Karpas-422 (cell line): ENCODE measurements around the gene CARM1. TPM values are rescaled to one million over a fixed set of nuclear protein-coding genes. Genes with fewer than 3 reads are reported as not detected.
"Not testable (repeated sequence)": the region's sequence is repeated elsewhere in the genome, so short reads cannot be mapped to it uniquely, and the experiment has no call there.

Experiments
- DNase-seq: peaks from one replicate; pipeline ENCODE4 v3.0.0-alpha.2; 2015
- H2AFZ ChIP-seq: fragments of 200-600 bp; sonication (generic); 2 replicates; pipeline ENCODE4 v1.6.1; 2014; ENCODE audit warnings: antibody characterized with exemption, low read length, mixed read lengths
- H3K27ac ChIP-seq: fragments of 200-600 bp; sonication (generic); 2 replicates; pipeline ENCODE4 v1.5.1; 2014; ENCODE audit warnings: mild to moderate bottlenecking, low read length, moderate library complexity
- H3K27me3 ChIP-seq: fragments of 200-600 bp; sonication (generic); 2 replicates; pipeline ENCODE4 v1.6.1; 2014; ENCODE audit warnings: low read length, mixed read lengths
- H3K36me3 ChIP-seq: fragments of 200-600 bp; sonication (generic); 2 replicates; pipeline ENCODE4 v1.6.1; 2014; ENCODE audit warnings: low read length, mixed read lengths; ENCODE audit not compliant: insufficient read depth
- H3K4me1 ChIP-seq: fragments of 200-600 bp; sonication (generic); 2 replicates; pipeline ENCODE4 v1.6.1; 2014; ENCODE audit warnings: mild to moderate bottlenecking, low read length, mixed read lengths
- H3K4me2 ChIP-seq: fragments of 200-600 bp; sonication (generic); 2 replicates; pipeline ENCODE4 v1.6.1; 2014; ENCODE audit warnings: low read length, low read depth, mild to moderate bottlenecking; ENCODE audit not compliant: poor library complexity, severe bottlenecking
- H3K4me3 ChIP-seq: fragments of 200-600 bp; sonication (generic); 2 replicates; pipeline ENCODE4 v1.5.1; 2014; ENCODE audit warnings: mild to moderate bottlenecking, antibody characterized with exemption, low read length, mixed read lengths
- H3K79me2 ChIP-seq: fragments of 200-600 bp; sonication (generic); 2 replicates; pipeline ENCODE4 v1.6.1; 2014; ENCODE audit warnings: mild to moderate bottlenecking, low read length, mixed read lengths
- H3K9ac ChIP-seq: fragments of 200-600 bp; sonication (generic); 2 replicates; pipeline ENCODE4 v1.6.0; 2014; ENCODE audit warnings: low read length
- H3K9me2 ChIP-seq: fragments of 200-600 bp; sonication (generic), shearing (Covaris generic); replicated peaks from 2 replicates; pipeline ENCODE4 v1.6.0; 2014; ENCODE audit warnings: mild to moderate bottlenecking, low read length, moderate library complexity; ENCODE audit not compliant: insufficient read depth
- H3K9me3 ChIP-seq: fragments of 300-700, 200-600 bp; sonication (generic); 2 replicates; pipeline ENCODE4 v1.6.1; 2014; ENCODE audit warnings: low read length, mixed read lengths
- H4K20me1 ChIP-seq: fragments of 200-600 bp; sonication (generic); 2 replicates; pipeline ENCODE4 v1.6.1; 2014; ENCODE audit warnings: mild to moderate bottlenecking, antibody characterized with exemption, low read length, low read depth; ENCODE audit not compliant: insufficient read depth
- total RNA-seq: library from RNA; depleted of rRNA; stranded (reverse); fragments of >200 nt; shearing (Covaris generic); gene quantifications from 2 replicates; pipeline ENCODE4 v1.2.3, GENCODE V29; 2014; ENCODE audit warnings: low replicate concordance

Gene CARM1
- total RNA-seq, 1 experiment from 2014 or later, result 38.2 TPM

- peak; percentile 59 for DNase-seq
- H3K27ac ChIP-seq, result peak overlapping the region; percentile 86
- peaks cover 57% of the 10 kb centered on the region for H3K79me2 ChIP-seq
- peak overlapping the region; percentile 99 for H3K9ac ChIP-seq
- peak overlapping the region; percentile 94 for H3K4me3 ChIP-seq
- H2AFZ ChIP-seq, result no peak overlapping the region
- no peaks in the 10 kb centered on the region for H3K9me3 ChIP-seq
- peak overlapping the region; percentile 99 for H3K4me2 ChIP-seq
- no peaks in the 10 kb centered on the region for H3K27me3 ChIP-seq
- H3K4me1 ChIP-seq, result peaks cover 66% of the 10 kb centered on the region
- 0 out of 2 replicates have a peak, but pooled peaks cover 3% of the 10 kb centered on the region for H3K36me3 ChIP-seq
- H4K20me1 ChIP-seq, result no peaks in the 10 kb centered on the region
- H3K9me2 ChIP-seq, result no peaks in the 10 kb centered on the region
These were observed 1.3 kb downstream of the CARM1 start for GRCh38 chr19:10872546-10873107.

DNA sequence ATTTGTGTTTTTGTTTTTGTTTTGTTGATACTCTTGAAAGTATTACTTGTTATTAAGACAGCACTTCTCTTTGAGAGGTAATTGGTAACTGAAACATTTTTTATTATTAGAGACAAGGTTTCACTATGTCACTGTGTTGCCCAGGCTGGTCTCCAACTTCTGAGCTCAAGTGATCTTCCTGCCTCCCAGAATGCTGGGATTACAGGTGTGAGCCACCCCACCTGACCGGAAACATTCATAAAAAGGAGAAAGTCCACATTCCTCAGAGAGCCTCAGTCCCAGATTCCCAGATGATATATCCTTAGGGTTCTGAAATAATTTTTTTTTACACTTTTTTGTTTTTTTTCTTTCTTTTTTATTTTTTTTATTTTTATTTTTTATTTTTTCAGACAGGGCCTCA is 2.7 kb downstream of the CARM1 start:
- no peak overlapping the region for H3K4me3 ChIP-seq
- H3K27ac ChIP-seq, result peak overlapping the region; percentile 73
- H3K79me2 ChIP-seq, result peaks cover 71% of the 10 kb centered on the region
- H3K9me3 ChIP-seq, result no peaks in the 10 kb centered on the region
- no peaks in the 10 kb centered on the region for H4K20me1 ChIP-seq
- H3K9me2 ChIP-seq, result no peaks in the 10 kb centered on the region
- no peak for DNase-seq
- H3K9ac ChIP-seq, result 0 out of 2 replicates have a peak overlapping the region, but pooled peaks have one; percentile 32
- no peak overlapping the region for H2AFZ ChIP-seq
- no peaks in the 10 kb centered on the region for H3K27me3 ChIP-seq
- H3K4me1 ChIP-seq, result peaks cover 66% of the 10 kb centered on the region
- 0 out of 2 replicates have a peak, but pooled peaks cover 3% of the 10 kb centered on the region for H3K36me3 ChIP-seq
- peak overlapping the region; percentile 99 for H3K4me2 ChIP-seq

DNA sequence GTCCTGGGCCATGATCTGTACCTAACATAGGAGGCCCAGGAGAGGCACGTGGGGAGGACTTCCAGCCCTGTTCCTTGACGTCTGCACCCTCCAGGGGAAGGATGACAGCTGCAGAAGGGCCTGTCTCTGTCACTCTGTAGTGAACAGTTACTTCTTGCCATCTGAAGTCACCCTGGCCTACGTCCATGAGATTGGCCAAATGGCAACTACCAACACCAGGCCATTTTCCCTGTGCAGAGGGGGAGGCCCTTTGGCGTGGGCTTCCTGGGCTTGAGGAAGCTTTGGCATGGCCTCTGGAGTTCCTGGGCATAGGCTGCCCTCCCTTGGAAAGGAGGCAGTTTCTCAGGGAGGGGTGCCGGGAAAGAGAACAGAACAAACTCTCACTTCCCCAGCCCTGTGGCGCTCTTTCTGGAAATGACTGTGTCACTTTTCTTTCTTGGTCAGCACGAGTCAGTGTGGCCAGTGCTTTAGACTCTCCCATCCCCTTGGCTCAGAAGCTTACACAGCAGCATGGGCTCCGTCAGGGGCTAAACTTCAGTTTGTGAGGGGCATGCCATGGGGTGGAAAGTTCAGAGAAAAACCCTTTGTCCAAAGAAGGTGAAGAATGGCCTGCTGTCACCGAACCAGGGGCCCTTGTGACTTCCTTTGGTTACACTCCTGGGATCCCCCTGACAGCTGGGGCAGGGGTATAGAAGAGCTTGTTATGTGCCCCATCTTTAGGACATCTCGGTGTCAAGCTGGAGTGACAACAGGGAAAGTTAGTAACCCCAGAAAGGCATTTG is 5.3 kb downstream of the CARM1 start:
- H3K4me2 ChIP-seq, result peak overlapping the region; percentile 12
- peaks cover 70% of the 10 kb centered on the region for H3K4me1 ChIP-seq

GRCh38 chr19:10877608-10878007 is 6.3 kb downstream of the CARM1 start:
- not testable (repeated sequence) for H3K27me3 ChIP-seq, H3K9me2 ChIP-seq, H2AFZ ChIP-seq, H3K36me3 ChIP-seq, H3K9me3 ChIP-seq, DNase-seq, H4K20me1 ChIP-seq
- peaks cover 68% of the 10 kb centered on the region for H3K4me1 ChIP-seq
- peaks cover 97% of the 10 kb centered on the region for H3K79me2 ChIP-seq
- H3K9ac ChIP-seq, result peak overlapping the region; percentile 61
- H3K4me2 ChIP-seq, result peak overlapping the region; percentile 63
- peak overlapping the region; percentile 83 for H3K27ac ChIP-seq
- peak overlapping the region; percentile 26; the same call in 1 of the 2 replicates for H3K4me3 ChIP-seq

More for the DNA sequence above, 5.3 kb downstream of the CARM1 start:
- H3K9me3 ChIP-seq, result no peaks in the 10 kb centered on the region
- 0 out of 2 replicates have a peak, but pooled peaks cover 3% of the 10 kb centered on the region for H3K36me3 ChIP-seq
- no peak overlapping the region for H2AFZ ChIP-seq
- peaks cover 97% of the 10 kb centered on the region for H3K79me2 ChIP-seq
- H3K9ac ChIP-seq, result no peak overlapping the region; the same call in 1 of the 2 replicates
- H3K4me3 ChIP-seq, result no peak overlapping the region
- DNase-seq, result no peak
- H3K27ac ChIP-seq, result peak overlapping the region; percentile 30
- H3K9me2 ChIP-seq, result no peaks in the 10 kb centered on the region
- no peaks in the 10 kb centered on the region for H4K20me1 ChIP-seq
- no peaks in the 10 kb centered on the region for H3K27me3 ChIP-seq

- no peak overlapping the region for H2AFZ ChIP-seq
- H3K27me3 ChIP-seq, result no peaks in the 10 kb centered on the region
- H4K20me1 ChIP-seq, result no peaks in the 10 kb centered on the region
- H3K79me2 ChIP-seq, result peaks cover 97% of the 10 kb centered on the region
- no peak for DNase-seq
- H3K9me3 ChIP-seq, result no peaks in the 10 kb centered on the region
- peak overlapping the region; percentile 26 for H3K4me3 ChIP-seq
- 0 out of 2 replicates have a peak, but pooled peaks cover 3% of the 10 kb centered on the region for H3K36me3 ChIP-seq
- H3K4me1 ChIP-seq, result peaks cover 62% of the 10 kb centered on the region
- H3K9me2 ChIP-seq, result no peaks in the 10 kb centered on the region
- H3K9ac ChIP-seq, result peak overlapping the region; percentile 61
- peak overlapping the region; percentile 83 for H3K27ac ChIP-seq
- peak overlapping the region; percentile 63 for H3K4me2 ChIP-seq
These were observed 6.9 kb downstream of the CARM1 start for GRCh38 chr19:10878253-10878652.

- no peak overlapping the region for H2AFZ ChIP-seq
- H3K9me3 ChIP-seq, result no peaks in the 10 kb centered on the region
- no peak overlapping the region for H3K4me2 ChIP-seq
- peaks cover 55% of the 10 kb centered on the region for H3K4me1 ChIP-seq
- H3K27ac ChIP-seq, result no peak overlapping the region
- DNase-seq, result no peak
- no peaks in the 10 kb centered on the region for H3K36me3 ChIP-seq
- no peak overlapping the region for H3K4me3 ChIP-seq
- H3K27me3 ChIP-seq, result no peaks in the 10 kb centered on the region
- H3K9ac ChIP-seq, result no peak overlapping the region
- no peaks in the 10 kb centered on the region for H4K20me1 ChIP-seq
- H3K9me2 ChIP-seq, result no peaks in the 10 kb centered on the region
- peaks cover 92% of the 10 kb centered on the region for H3K79me2 ChIP-seq
These were observed 10.2 kb downstream of the CARM1 start for GRCh38 chr19:10881403-10882107.

GRCh38 chr19:10882108-10882457 is 10.7 kb downstream of the CARM1 start:
- no peaks in the 10 kb centered on the region for H4K20me1 ChIP-seq
- H3K4me1 ChIP-seq, result peaks cover 55% of the 10 kb centered on the region
- no peaks in the 10 kb centered on the region for H3K27me3 ChIP-seq
- peaks cover 92% of the 10 kb centered on the region for H3K79me2 ChIP-seq
- no peaks in the 10 kb centered on the region for H3K9me2 ChIP-seq
- H3K4me2 ChIP-seq, result no peak overlapping the region
- no peak overlapping the region for H3K9ac ChIP-seq
- H3K27ac ChIP-seq, result no peak overlapping the region
- no peak for DNase-seq
- no peak overlapping the region for H3K4me3 ChIP-seq
- no peaks in the 10 kb centered on the region for H3K36me3 ChIP-seq
- H2AFZ ChIP-seq, result no peak overlapping the region
- no peaks in the 10 kb centered on the region for H3K9me3 ChIP-seq

DNA sequence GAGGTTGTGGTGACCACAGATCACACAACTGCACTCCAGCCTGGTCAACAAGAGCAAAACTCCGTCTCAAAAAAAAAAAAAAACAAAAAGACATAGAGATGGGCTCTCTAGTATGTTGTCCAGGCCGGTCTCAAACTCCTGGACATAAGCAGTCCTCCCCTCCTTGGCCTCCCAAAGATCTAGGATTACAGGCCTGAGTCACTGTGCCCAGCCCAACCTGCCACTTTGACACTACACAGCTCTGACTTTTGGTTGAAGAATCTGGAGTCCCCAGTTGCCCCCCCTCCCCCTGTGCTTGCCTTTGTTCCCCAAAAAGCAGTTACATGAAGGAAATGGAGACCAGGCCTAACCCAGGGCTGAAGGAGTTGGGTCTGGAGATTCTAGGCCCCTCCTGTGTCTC is 12.9 kb downstream of the CARM1 start:
- no peaks in the 10 kb centered on the region for H4K20me1 ChIP-seq
- no peak overlapping the region for H3K27ac ChIP-seq
- H3K4me2 ChIP-seq, result no peak overlapping the region
- no peaks in the 10 kb centered on the region for H3K27me3 ChIP-seq
- H3K9ac ChIP-seq, result no peak overlapping the region
- no peak overlapping the region for H2AFZ ChIP-seq
- no peaks in the 10 kb centered on the region for H3K9me2 ChIP-seq
- no peaks in the 10 kb centered on the region for H3K36me3 ChIP-seq
- no peak overlapping the region for H3K4me3 ChIP-seq
- no peaks in the 10 kb centered on the region for H3K9me3 ChIP-seq
- no peak for DNase-seq
- peaks cover 57% of the 10 kb centered on the region for H3K4me1 ChIP-seq
- peaks cover 80% of the 10 kb centered on the region for H3K79me2 ChIP-seq
